GM21447 (cell line): ENCODE data around the gene IPO13.

Experiments
- ATAC-seq: cut with Tn5 transposase; IDR thresholded peaks from one replicate; pipeline ENCODE4 v1.9.1; 2021; ENCODE audit not compliant: unreplicated experiment

Gene IPO13

DNA sequence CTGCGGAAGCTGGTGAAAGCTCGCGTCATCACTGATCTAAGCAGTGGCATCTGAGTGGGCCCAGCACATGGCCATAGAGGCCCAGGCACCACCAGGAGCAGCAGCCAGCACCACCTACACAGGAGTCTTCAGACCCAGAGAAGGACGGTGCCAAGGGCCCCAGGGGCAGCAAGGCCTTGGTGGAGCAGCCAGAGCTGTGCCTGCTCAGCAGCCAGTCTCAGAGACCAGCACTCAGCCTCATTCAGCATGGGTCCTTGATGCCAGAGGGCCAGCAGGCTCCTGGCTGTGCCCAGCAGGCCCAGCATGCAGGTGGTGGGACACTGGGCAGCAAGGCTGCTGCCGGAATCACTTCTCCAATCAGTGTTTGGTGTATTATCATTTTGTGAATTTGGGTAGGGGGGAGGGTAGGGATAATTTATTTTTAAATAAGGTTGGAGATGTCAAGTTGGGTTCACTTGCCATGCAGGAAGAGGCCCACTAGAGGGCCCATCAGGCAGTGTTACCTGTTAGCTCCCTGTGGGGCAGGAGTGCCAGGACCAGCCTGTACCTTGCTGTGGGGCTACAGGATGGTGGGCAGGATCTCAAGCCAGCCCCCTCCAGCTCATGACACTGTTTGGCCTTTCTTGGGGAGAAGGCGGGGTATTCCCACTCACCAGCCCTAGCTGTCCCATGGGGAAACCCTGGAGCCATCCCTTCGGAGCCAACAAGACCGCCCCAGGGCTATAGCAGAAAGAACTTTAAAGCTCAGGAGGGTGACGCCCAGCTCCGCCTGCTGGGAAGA, 16.4 kb upstream of the IPO13 start:
- ATAC-seq = no peak

- ATAC-seq = no peak
Measured at GRCh38 chr1:43930949-43931275, 15.8 kb upstream of the IPO13 start.

GRCh38 chr1:43931711-43932660, 14.8 kb upstream of the IPO13 start:
- ATAC-seq = no peak

- ATAC-seq = no peak
Measured at GRCh38 chr1:43932786-43933385, 13.9 kb upstream of the IPO13 start.

- ATAC-seq = no peak
Measured at GRCh38 chr1:43933386-43934100, 13.2 kb upstream of the IPO13 start, which contains the start of gene ARTN. Gene ARTN, plus strand, starts transcription at chr1:43933801. Its CDS starts 1,856 bp downstream, at chr1:43935657.

DNA sequence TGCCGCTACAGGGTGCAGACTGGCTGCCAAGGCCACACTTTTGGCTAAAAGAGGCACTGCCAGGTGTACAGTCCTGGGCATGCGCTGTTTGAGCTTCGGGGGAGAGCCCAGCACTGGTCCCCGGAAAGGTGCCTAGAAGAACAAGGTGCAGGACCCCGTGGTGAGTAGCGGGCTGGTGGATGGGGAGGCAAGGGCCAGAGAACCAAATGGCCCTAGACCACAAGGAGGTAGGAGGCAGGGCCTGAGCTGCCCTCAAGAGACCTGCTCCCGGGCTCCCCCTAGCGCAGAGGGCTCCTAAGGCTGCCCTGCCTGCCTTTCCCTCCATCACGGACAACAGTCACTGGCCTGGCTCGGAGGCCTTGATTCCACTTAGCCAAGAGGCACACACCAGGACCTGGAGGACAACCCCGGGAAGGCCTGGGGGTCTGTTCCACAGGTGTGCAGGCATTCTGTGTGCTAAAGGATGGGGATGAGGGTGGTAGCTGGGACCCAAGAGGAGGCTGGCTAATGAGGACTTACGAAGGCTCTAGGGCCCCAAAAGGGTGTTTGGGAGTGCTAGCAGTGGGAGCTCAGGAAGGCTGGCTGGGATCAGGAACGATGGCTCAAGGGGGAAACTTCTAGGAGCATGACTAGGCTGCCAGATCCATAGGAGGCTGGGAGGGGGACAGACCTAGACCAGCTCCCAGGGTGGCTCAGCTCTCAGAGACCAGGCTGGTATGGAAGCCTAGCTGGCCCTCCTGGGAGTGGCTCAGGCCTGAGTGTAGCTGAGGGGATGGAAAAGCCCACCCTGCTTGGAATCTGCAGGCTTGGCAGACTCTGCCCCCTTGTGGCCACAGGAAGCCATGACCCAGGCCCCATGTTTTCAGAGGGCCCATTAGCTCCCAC, 12.4 kb upstream of the IPO13 start:
- no peak for ATAC-seq

DNA sequence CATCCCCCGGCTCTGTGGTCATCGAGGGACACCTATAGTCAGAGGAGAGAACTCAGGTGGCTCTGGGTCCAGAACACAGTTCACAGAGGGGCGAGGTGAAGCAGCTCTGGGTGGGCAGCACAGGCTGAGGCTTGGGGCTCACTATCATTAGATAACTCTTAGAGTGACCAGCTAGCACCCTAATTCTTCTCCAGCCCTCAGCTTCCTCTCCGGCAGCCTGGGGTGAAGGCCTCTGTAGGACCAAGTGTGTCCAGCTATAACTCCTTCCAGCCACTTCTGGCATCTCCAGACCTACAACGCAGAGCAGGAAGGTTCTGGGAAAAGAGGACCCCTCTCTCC, 11.8 kb upstream of the IPO13 start:
- no peak for ATAC-seq

GRCh38 chr1:43935711-43936427, 10.9 kb upstream of the IPO13 start:
- ATAC-seq = no peak

DNA sequence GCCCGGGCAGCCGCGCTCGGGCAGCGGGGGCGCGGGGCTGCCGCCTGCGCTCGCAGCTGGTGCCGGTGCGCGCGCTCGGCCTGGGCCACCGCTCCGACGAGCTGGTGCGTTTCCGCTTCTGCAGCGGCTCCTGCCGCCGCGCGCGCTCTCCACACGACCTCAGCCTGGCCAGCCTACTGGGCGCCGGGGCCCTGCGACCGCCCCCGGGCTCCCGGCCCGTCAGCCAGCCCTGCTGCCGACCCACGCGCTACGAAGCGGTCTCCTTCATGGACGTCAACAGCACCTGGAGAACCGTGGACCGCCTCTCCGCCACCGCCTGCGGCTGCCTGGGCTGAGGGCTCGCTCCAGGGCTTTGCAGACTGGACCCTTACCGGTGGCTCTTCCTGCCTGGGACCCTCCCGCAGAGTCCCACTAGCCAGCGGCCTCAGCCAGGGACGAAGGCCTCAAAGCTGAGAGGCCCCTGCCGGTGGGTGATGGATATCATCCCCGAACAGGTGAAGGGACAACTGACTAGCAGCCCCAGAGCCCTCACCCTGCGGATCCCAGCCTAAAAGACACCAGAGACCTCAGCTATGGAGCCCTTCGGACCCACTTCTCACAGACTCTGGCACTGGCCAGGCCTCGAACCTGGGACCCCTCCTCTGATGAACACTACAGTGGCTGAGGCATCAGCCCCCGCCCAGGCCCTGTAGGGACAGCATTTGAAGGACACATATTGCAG, 10.2 kb upstream of the IPO13 start:
- no peak for ATAC-seq

GRCh38 chr1:43937179-43937865, 9.4 kb upstream of the IPO13 start:
- ATAC-seq = no peak

DNA sequence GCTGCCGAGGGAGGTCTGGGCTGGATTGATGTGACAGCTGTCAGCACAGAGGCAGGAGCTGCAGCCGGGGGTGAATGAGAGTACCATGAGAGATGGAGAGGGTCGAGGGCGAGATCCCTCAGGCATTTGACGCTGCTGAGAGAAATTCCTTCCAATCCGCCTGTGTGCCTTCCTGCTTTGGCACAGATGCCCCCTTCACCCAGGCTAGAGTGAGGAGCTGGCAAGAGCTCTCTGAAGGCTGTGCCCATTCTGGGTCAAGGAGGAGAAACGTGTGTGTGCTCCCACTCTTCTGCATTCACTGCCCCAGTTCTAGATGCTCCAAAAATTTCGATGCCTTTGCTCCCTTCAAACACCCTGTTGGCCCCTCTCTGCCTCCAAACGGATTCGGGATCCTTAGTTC, 8.4 kb upstream of the IPO13 start:
- ATAC-seq = no peak

GRCh38 chr1:43938892-43939587, 7.7 kb upstream of the IPO13 start:
- no peak for ATAC-seq

GRCh38 chr1:43942411-43942810, 4.3 kb upstream of the IPO13 start:
- ATAC-seq = no peak

GRCh38 chr1:43944860-43945259, 1.9 kb upstream of the IPO13 start:
- no peak for ATAC-seq

DNA sequence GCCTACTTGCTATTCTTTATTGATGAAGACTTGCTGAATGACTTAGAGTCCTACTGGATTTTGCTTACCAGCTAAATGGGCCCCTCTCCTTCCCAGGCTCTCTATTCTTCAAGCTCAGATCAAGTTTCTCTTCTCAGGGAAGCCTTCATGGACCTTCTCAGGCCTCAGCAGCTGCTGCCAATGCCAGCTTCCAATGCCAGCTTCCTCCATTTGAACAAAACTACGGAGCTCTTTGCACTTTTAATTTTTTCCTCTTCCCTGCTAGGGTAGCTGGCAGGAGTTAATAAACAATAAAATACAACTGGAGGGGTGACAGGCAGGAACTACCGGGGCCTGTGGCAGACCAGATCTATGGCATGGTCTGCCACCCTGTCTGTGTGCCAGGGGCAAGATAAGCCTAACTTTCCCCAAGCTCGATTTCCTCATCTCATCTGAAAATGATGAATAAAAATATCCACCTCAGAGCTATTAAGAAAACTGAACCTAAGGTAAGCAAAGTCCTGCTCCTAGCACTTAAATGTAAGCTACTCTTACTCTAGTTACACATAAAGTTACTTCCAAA, 995 bp upstream of the IPO13 start:
- ATAC-seq = no peak

DNA sequence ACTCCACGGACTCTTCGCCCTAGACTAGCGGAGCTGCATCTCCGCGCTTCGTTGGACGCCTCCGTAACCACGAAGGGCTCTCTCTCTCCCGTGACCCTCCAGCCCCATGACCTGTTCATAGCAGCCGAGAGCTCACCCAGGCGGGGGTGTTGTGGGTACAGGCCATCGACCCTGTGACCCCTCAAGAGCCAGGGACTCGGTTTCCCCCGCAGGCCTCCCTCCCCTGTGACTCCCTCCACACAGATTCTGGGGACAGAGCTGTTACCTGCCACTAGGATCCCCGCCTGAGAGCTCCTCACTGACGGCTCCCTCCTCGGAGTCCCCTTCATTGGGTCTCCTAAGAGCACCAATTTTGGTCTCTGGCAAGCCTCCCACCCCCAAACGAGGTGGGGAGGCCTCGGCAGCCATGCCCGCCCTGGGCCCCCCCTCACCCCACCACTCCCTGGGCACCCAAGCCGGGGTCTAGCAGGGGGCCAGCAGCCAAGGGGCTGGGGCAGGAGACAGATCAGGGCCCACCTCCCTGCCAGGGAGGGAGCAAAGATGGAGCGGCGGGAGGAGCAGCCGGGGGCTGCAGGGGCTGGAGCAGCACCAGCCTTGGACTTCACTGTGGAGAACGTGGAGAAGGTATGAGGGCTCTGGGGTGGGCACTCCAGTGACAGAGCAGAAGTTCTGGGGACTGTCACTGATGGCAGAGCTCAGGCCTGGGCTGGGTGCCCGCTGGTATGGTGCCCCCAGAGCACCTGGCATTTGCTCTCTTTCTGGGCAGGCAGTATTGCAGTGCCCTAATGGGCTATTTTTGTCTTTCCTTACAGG, 517 bp downstream of the IPO13 start:
- ATAC-seq = no peak
